GM18519 (cell line): ENCODE data around the gene TMEM143.
"Not testable (repeated sequence)": the region's sequence is repeated elsewhere in the genome, so short reads cannot be mapped to it uniquely, and the experiment has no call there.

Experiments used
- ATAC-seq: cut with Tn5 transposase; IDR thresholded peaks from one replicate; pipeline ENCODE4 v1.9.1; 2021; ENCODE audit warnings: mild to moderate bottlenecking, moderate library complexity; ENCODE audit not compliant: unreplicated experiment, low FRiP score

Gene TMEM143

GRCh38 chr19:48391100-48392005 lies 27.6 kb upstream of the TMEM143 start, which contains the start of gene KDELR1:
KDELR1 (minus strand) TSS chr19:48391551; CDS start chr19:48391358, 193 bp downstream.
- ATAC-seq, result no peak

GRCh38 chr19:48390188-48391099 lies 26.7 kb upstream of the TMEM143 start:
- no peak for ATAC-seq

- ATAC-seq, result no peak
Measured at GRCh38 chr19:48386981-48387380, 23.2 kb upstream of the TMEM143 start.

GRCh38 chr19:48385461-48386087 lies 21.8 kb upstream of the TMEM143 start:
- no peak for ATAC-seq

GRCh38 chr19:48382286-48382685 lies 18.5 kb upstream of the TMEM143 start:
- no peak for ATAC-seq

- no peak for ATAC-seq
Measured at GRCh38 chr19:48381178-48381950, 17.6 kb upstream of the TMEM143 start.

GRCh38 chr19:48379058-48379457 lies 15.3 kb upstream of the TMEM143 start:
- ATAC-seq, result no peak

- ATAC-seq, result no peak
Measured at GRCh38 chr19:48378194-48378570, 14.4 kb upstream of the TMEM143 start.

- no peak for ATAC-seq
Measured at GRCh38 chr19:48373567-48373966, 9.8 kb upstream of the TMEM143 start.

GRCh38 chr19:48372904-48373303 lies 9.2 kb upstream of the TMEM143 start:
- no peak for ATAC-seq

- not testable (repeated sequence) for ATAC-seq
Measured at GRCh38 chr19:48371771-48372170, 8.0 kb upstream of the TMEM143 start.

- no peak for ATAC-seq
Measured at GRCh38 chr19:48371367-48371766, 7.6 kb upstream of the TMEM143 start.

- ATAC-seq, result no peak
Measured at GRCh38 chr19:48370955-48371354, 7.2 kb upstream of the TMEM143 start.

GRCh38 chr19:48368936-48369335 lies 5.2 kb upstream of the TMEM143 start:
- no peak for ATAC-seq

- ATAC-seq, result no peak
Measured at GRCh38 chr19:48367855-48368254, 4.1 kb upstream of the TMEM143 start.

GRCh38 chr19:48365602-48366001 lies 1.9 kb upstream of the TMEM143 start:
- ATAC-seq, result no peak

GRCh38 chr19:48364598-48365348 lies 1.0 kb upstream of the TMEM143 start:
- no peak for ATAC-seq

- ATAC-seq, result peak; percentile 1
Measured at GRCh38 chr19:48363500-48363809, 285 bp downstream of the TMEM143 start.

GRCh38 chr19:48362716-48363499 lies 832 bp downstream of the TMEM143 start:
- ATAC-seq, result peak; percentile 48
